GM08714 (cell line): ENCODE measurements around the gene CHPF.

Experiments used
- H3K4me3 ChIP-seq: fragments of 200-500 bp; sonication (Bioruptor generic); 2 replicates; pipeline ENCODE4 v1.5.1; 2014; ENCODE audit warnings: mild to moderate bottlenecking, low read length, inconsistent platforms
- ZNF274 ChIP-seq: IDR thresholded peaks from 2 replicates; pipeline ENCODE4 v1.6.1; 2012; ENCODE audit warnings: mild to moderate bottlenecking, low read depth, low read length

The CHPF gene

DNA sequence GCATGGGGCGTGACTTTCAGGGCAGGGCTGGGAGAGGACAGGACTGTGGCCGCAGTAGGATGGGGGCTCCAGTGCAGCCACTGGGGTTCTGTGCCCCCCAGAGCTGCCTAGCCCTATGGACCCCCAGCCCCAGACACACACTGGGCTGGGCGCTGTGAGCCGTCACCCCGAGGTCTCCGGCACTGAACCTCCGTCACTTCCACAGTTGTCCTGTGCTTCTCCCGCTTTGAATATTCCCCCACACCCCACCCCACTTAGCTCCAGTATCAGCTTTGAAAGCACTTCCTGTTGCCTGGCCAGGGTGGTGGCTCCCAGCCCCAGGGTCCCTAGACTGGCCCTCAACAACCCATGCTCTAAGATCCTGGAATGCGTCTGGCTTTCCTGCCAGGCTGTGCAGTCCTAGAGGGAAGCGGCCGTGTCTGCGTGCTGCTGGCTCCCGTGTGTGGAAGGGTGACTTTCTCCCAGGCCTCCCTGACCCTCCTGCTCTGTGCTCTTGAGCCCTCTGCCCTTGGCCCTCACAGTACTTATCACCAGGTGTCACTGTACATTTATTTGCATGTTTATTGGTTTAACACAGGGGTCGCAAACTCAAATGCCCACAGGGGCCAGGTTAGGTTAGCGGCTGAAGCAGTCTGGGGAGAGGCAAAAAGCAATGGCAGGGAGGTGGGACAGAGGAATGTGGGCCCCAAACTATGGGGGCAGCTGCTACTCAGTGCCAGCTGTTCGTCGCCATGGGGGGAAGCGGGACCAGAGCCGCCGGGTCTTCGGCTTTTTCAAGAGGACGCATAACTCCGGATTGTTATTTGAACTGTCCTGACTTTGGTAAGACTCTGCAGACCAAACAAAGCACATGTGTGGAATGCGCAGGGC lies 17.8 kb upstream of the CHPF start:
- TF ChIP-seq ZNF274: no peak
- no peak overlapping the region for H3K4me3 ChIP-seq

DNA sequence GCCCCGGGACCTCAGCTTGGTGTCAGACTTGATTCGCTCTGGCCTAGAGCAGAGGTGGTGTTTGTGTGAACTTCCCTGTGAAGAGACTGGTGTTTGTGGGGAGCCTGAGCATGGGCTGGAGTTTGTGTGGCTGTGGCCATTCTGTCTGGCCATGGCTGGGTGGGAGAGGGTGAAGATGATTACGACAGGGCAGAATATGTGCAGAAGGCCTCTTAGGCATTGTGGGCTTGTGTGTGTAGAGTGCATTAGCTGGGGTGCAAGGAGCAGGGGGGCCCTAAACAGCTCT lies 17.2 kb upstream of the CHPF start:
- no peak for TF ChIP-seq ZNF274
- no peak overlapping the region for H3K4me3 ChIP-seq

DNA sequence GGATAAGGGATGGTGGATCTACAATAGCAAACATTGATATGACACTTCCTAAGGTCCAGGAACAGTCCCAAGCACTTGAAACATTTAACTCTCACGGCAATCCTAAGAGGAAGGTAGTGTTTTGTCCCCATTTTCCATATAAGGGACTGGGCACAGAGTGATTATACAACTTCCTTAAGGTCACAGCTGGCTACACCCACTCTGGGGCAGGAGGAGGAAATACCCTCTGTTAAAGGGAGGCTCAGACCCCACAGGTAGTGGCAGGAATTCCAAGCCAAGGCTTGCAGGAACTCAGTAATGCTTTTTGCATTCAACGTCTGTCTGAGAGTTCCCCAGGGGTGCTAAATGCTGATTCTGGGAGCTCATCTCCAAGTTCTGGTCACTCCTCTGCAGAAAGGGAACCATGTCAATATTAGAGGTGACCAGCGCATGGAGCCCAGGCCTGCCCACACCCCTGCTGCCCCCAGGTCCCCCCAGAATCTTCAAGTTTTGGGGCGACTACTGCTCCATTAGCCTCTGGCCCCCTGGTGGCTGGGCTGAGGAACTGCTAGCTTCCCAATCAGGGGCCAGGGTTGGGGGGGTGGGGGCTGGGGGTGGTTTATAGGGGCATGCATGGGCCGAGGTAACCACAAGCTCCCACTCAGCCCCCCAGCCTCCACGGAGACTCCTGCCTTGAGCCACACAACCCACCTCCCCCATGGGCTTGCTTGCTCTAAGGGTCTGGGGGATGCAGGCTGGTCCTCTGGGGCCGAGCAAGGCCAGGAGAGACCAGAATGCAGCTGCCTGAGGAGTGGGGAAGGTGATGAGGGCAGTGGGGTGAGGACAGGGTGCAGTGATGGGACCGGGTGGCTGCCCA lies 16.7 kb upstream of the CHPF start:
- no peak for TF ChIP-seq ZNF274
- H3K4me3 ChIP-seq: no peak overlapping the region

DNA sequence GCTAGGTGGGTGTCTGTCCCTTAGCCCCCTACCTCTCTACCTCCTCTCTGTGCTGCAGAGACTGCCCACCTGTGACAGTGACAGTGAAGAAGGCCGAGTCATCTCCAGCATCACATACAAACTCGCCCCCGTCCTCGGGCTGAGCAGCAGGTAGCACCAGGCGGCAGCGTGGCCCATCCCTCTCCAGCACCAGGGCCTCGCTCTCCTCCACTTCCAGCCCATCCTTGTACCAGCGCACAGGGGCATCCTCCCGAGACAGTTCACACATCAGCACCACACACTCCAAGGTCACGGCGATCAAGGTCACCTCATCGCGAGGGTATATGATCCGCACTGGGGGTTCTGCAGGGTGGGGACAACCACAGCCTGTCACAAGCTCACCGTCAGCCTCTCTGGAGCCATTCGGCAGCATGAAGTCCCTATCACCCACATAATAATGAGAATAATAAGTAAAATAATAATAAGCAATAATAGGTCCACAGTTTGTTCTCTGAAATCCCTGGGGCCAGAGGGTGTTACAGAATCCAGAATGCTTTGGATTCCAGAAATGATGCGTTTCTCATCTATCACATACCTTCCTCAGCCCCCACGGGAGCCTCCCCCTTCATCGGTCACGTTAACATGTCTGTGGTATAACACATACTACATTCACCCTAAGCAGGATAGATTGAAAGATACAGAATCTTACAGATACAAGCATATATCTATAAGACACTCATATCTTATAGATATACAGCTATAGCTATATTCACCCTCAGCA lies 15.7 kb upstream of the CHPF start:
- TF ChIP-seq ZNF274: no peak
- no peak overlapping the region for H3K4me3 ChIP-seq

DNA sequence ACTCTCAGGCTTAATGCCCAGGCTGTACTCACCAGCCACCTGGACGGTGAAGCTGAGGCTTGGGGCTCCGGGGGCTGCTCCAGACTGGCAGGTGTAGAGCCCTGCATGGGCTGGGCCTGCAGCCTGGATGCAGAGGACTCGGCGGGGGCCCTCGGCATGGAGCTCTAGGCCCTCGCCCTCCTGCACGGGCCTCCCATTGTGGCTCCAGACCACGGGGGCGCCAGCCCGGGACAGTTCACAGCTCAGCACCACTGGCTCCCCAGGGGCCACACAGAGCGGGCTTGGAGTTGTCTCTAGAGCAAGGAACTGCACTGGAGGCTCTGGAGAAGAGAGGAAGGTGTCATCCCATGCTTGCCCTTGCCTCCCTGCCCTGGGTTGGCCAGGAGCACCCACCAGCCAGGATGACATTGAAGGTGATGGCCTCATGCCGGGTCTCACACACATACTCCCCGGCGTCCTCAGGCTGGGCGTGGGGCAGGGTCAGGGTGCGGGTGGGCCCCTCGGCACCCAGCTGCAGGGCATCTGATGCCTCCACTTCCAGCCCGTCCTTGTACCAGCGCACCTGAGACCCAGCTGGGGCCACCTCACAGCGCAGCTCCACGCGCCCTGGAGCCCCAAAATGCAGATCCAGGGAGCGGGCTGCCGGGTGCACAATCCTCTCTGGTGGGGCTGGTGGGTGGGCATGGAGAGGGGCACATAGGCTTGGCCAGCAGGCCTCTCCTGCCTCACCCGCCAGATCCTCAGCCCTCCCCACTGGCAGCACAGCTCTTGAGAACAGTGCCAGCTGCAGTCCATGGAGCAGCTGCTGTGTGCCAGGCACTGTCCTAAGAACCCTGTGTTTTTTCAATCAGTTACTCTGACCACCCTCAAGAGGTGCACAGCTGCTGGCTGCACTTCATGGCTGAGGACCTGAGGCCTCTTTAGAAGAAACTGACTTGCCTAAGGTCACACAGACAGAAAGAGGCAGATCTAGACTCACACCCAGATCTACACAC lies 14.5 kb upstream of the CHPF start:
- H3K4me3 ChIP-seq: no peak overlapping the region
- no peak for TF ChIP-seq ZNF274

DNA sequence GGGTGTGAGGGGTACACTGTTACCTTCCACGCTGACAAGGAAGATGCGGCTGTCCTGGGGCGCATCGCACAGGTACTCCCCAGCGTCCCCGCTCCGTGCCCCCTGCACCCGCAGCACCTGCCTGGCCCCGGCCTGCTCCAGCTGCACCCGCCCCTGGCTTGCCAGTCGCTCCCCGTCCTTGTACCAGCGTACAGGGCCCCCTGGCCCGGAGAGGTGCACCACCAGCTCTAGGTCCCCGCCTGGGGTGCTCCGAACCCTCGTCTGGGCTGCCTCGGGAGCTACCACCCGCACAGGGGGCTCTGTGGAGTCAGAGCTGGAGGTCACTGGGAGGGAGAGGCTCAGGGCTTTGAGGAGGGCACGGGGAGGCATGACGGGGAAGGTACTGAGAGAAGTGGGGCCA lies 13.7 kb upstream of the CHPF start:
- H3K4me3 ChIP-seq: no peak overlapping the region
- no peak for TF ChIP-seq ZNF274

DNA sequence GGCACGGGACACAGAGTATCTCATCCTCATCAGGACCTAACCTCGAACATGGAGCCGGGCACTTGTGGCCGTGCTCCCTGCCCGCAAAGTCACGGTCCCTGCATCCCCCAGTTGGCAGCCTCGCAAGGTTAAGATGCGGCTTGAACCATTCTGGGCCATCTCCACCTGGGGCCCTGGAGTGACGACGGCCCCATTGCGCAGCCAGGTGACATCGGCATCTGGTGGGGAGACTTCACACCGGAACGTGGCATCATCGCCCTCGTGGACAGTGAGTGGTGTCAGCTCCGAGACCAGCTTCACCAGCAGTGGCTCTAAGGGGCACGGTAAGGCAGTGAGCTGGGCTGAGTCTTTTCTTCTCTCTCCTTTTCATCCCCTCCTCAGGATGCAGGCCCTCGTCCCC lies 12.8 kb upstream of the CHPF start:
- no peak overlapping the region for H3K4me3 ChIP-seq
- TF ChIP-seq ZNF274: no peak

DNA sequence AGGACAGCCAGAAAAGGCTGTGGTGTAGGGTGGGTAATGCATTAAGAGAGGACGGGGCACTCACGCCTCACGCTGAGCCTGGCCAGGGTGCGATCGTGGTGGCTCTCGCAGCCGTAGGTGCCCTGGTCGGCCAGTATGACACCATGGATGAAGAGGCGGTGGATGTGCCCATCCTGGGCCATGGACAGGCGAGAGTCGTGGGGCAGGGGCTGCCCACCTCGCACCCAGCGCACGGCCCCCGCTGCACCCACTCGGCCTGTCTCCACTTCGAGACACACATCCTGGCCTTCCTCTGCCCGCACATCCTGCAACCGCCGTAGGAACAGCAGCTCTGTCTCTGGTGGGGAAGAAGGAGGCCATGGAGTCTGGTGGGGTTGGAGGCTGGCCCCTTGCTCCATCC lies 12.3 kb upstream of the CHPF start:
- no peak overlapping the region for H3K4me3 ChIP-seq
- no peak for TF ChIP-seq ZNF274

DNA sequence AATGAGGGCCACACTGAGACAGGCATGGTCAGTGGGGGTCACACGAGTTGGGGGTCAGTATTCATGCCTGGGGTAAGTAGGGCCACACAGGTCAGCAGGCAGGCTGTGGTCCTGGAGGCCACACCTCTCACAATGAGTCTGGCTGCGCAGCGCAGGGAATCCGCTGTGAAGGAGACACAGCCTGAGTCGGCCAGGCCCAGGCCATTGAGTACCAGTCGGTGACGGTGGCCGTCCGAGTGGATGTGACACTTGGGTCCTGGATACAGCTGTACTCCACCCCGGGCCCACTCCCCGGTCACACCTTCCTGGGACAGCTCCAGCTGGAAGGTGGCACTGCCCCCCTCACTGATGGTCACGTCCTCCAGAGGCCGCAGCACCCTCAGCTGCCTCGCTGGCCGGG lies 10.7 kb upstream of the CHPF start:
- no peak overlapping the region for H3K4me3 ChIP-seq
- TF ChIP-seq ZNF274: no peak

DNA sequence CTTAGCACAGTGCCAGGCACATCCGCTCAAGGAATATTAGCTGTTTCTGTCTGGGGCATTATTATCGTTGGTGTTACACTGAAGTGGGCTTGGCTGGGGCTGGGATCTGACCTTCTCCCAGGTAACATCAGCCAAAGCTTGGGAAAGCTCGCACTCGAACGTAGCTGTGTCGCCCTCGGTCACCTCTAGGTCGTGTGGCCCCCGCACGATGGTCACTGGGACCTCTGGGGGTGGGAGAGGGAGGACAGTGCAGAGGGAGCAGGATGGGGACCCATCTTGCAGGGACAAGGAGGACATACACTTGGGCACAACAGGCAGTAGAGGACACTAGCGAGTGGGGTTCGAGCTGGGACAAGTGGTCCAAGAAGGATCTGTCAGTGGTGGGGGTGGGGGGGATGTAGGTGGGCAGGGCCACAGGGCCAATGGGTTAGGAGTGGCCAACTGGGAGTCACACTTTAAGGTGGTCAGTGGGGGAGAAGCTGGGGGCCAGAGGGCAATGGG lies 9.9 kb upstream of the CHPF start:
- H3K4me3 ChIP-seq: no peak overlapping the region
- TF ChIP-seq ZNF274: no peak

DNA sequence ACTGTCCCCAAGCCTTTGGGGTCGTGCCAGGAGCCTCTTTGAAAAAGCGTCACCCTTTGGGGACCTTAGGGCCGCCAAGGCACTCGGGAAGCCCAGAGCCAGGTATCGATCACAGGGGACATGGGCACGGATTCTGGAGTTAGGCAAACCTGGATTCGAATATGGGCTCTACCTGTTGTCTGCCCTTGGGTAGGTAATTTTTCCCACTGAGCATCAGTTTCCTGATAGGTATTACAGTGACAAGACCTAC lies 9.5 kb upstream of the CHPF start:
- no peak for TF ChIP-seq ZNF274
- no peak overlapping the region for H3K4me3 ChIP-seq

DNA sequence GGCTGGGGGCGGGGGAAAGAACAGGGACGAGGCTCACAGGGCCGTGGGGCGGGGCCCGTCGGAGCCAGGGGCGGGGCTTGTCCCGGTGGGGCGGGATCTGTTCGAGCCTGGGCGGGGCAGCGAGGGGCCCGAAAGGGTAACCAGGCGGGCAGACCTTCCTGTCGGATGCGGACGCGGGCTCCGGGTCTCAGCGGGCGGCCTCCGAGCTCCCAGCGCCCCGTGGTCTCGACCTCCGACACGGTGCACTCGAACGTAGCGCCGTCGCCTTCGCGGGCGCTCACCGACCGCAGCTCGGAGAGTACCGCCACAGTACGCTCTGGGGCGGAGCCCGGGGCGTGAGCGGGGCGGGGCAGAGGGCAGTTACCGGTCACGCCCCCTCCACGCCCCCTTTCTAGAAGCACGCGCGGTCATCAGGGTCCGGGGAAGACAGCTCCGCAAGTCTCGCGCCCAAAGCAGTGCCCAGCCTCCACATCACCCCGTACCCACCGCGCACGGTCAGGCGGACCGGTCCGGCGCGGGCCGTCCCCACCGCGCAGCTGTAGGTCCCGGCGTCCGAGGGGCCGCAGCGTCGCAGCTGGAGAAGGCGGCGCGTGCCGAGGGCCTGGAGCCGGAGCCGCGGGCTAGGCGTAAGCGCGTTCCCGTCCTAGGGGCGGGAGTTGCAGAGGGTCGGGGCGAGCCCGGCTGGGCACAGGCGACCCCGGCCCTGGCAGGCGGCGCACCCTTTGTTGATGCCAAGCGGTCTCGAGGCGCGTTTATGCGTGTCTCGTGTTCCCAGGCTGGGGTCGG lies 9.0 kb upstream of the CHPF start:
- H3K4me3 ChIP-seq: peak overlapping the region; percentile 53; the same call in 1 of the 2 replicates
- no peak for TF ChIP-seq ZNF274
